ENCODE measurements around the gene NKX1-2. TPM values are rescaled to one million over a fixed set of nuclear protein-coding genes. Genes with fewer than 3 reads are reported as not detected.

NKX1-2 gene
- total RNA-seq, 6 donors from 2014 or later: 0.09 TPM; not detected in 5

- ATAC-seq (ENCODE audit: low FRiP score in 2 of 2): no peak
- no peaks in the 10 kb centered on the region for H3K27me3 ChIP-seq
- no peak overlapping the region for H3K27ac ChIP-seq
- no peak for TF ChIP-seq POLR2A (IDR thresholded peaks at IDR 0.05)
- no peak for TF ChIP-seq CTCF (IDR thresholded peaks at IDR 0.05)
- no peak for TF ChIP-seq POLR2AphosphoS5 (IDR thresholded peaks at IDR 0.05)
- no peak for TF ChIP-seq EP300 (IDR thresholded peaks at IDR 0.05)
- WGBS, 2 donors: 45 to 53% methylated on average over 3 of the region's 3 CpGs
- no peaks in the 10 kb centered on the region for H3K9me3 ChIP-seq
- H3K36me3 ChIP-seq: no peaks in the 10 kb centered on the region
- no peak overlapping the region for H3K4me3 ChIP-seq
- H3K4me1 ChIP-seq: no peaks in the 10 kb centered on the region
- DNase-seq: no peak
Measured at GRCh38 chr10:124428207-124428777, 21.5 kb downstream of the NKX1-2 start.

- DNase-seq (no peak), ATAC-seq (ENCODE audit: low FRiP score in 2 of 2) (no peak)
- Histone ChIP-seq H3K9me3 (no peaks in the 10 kb centered on the region), H3K36me3 (no peaks in the 10 kb centered on the region), H3K27me3 (no peaks in the 10 kb centered on the region), H3K4me3 (no peak overlapping the region), H3K27ac (no peak overlapping the region), H3K4me1 (no peaks in the 10 kb centered on the region)
- no peak for TF ChIP-seq EP300 (IDR thresholded peaks at IDR 0.05)
- TF ChIP-seq POLR2AphosphoS5 (IDR thresholded peaks at IDR 0.05): no peak
- TF ChIP-seq POLR2A (IDR thresholded peaks at IDR 0.05): no peak
- TF ChIP-seq CTCF (IDR thresholded peaks at IDR 0.05): no peak
- 64 to 72% methylated on average over 4 of the region's 4 CpGs for WGBS, 2 donors
Measured at GRCh38 chr10:124425227-124425962, 24.4 kb downstream of the NKX1-2 start.

GRCh38 chr10:124423813-124424212, 26.0 kb downstream of the NKX1-2 start:
- H3K9me3 ChIP-seq: no peaks in the 10 kb centered on the region
- whole genome bisulfite sequencing, 2 donors: 81 to 86% methylated on average over 5 of the region's 5 CpGs
- TF ChIP-seq EP300 (IDR thresholded peaks at IDR 0.05) (no peak), POLR2A (IDR thresholded peaks at IDR 0.05) (no peak), POLR2AphosphoS5 (IDR thresholded peaks at IDR 0.05) (no peak), CTCF (IDR thresholded peaks at IDR 0.05) (no peak)
- H3K4me3 ChIP-seq: no peak overlapping the region
- no peak for DNase-seq
- H3K27me3 ChIP-seq: no peaks in the 10 kb centered on the region
- ATAC-seq (ENCODE audit: low FRiP score in 2 of 2): no peak
- peaks cover 0 to 6% (median 4%) of the 10 kb centered on the region in 4 donors for H3K4me1 ChIP-seq
- H3K36me3 ChIP-seq: no peaks in the 10 kb centered on the region
- no peak overlapping the region for H3K27ac ChIP-seq

GRCh38 chr10:124422742-124423141, 27.1 kb downstream of the NKX1-2 start:
- no peak for DNase-seq
- Histone ChIP-seq H3K36me3 (no peaks in the 10 kb centered on the region), H3K27me3 (no peaks in the 10 kb centered on the region), H3K4me1 (peaks cover 3 to 10% (median 6%) of the 10 kb centered on the region in 4 donors), H3K4me3 (no peak overlapping the region), H3K27ac (no peak overlapping the region), H3K9me3 (no peaks in the 10 kb centered on the region)
- no peak for ATAC-seq (ENCODE audit: low FRiP score in 2 of 2)
- TF ChIP-seq POLR2AphosphoS5 (IDR thresholded peaks at IDR 0.05): no peak
- TF ChIP-seq EP300 (IDR thresholded peaks at IDR 0.05): no peak
- TF ChIP-seq POLR2A (IDR thresholded peaks at IDR 0.05): no peak
- TF ChIP-seq CTCF (IDR thresholded peaks at IDR 0.05): no peak
- WGBS, 2 donors: 83 to 84% methylated on average over 12 of the region's 12 CpGs

All from upper lobe of left lung (tissue), 6 donors.